Gastrocnemius medialis (tissue), 4 donors: ENCODE data around the gene TRMT61A.

Source experiments
- CTCF ChIP-seq, 5 experiments: fragments of 450-650 bp in 3 of 5; fragments of 200-600 bp in 2 of 5; sonication (generic) in 2 of 5; IDR thresholded peaks in 4 of 5; conservative IDR thresholded peaks in 1 of 5; 1 replicate in 4 of 5; 2 replicates in 1 of 5; pipeline ENCODE4 v1.5.1; 2016 to 2019; ENCODE audit warnings: antibody characterized with exemption in 5 of 5, mild to moderate bottlenecking in 3 of 5, moderate library complexity in 3 of 5
- POLR2A ChIP-seq, 2 donors: fragments of 450-650 bp; IDR thresholded peaks; one replicate each; pipeline ENCODE4 v1.6.1; 2017; ENCODE audit warnings: antibody characterized with exemption in 2 of 2, mild to moderate bottlenecking in 2 of 2, moderate library complexity in 2 of 2

- TF ChIP-seq POLR2A (IDR thresholded peaks at IDR 0.05) (no peak), CTCF (IDR thresholded peaks at IDR 0.05 in 4 of 5, conservative IDR thresholded peaks at IDR 0.05 in 1 of 5) (no peak)
Measured at GRCh38 chr14:103532216-103533136, 3.5 kb downstream of the TRMT61A start.
